OCI-M1 (cell line): ENCODE measurements around the gene ASMTL.
"Not testable (repeated sequence)": the region's sequence is repeated elsewhere in the genome, so short reads cannot be mapped to it uniquely, and the experiment has no call there.

ENCODE experiments used
- DNase-seq: peaks from one replicate; lab custom pipeline; 2025; lab: John Stamatoyannopoulos, UW

The ASMTL gene

DNA sequence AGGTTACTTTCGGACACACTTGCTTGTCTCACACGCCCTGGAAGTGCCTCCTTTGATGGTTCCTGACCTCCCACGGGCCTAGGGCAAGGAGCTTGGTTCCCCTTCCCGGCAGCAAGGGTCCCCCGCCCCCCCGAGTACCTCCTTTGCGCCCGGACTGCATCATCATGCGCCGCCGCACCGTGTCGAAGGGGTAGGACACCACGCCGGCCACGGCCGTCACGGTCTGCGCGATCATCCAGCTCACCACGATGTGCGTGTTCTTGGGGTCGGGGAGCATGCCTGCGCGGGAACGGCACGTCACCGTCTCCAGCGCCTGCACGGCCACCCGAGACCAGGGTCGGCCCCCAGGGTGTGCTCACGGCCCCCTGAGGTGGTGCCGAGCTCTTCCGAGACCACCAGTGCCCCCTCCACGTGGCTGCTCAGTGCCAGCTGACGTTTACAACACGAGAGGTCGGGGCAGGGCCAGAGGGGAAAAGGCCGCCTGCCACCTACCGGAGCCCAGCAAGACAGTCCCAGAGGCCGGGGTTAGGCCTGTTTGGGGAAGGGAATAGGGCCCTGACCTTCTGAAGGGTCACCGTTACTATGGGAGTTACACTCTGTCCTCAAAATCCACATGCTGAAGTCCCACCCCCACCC, 65.5 kb downstream of the ASMTL start:
- DNase-seq, result no peak

DNA sequence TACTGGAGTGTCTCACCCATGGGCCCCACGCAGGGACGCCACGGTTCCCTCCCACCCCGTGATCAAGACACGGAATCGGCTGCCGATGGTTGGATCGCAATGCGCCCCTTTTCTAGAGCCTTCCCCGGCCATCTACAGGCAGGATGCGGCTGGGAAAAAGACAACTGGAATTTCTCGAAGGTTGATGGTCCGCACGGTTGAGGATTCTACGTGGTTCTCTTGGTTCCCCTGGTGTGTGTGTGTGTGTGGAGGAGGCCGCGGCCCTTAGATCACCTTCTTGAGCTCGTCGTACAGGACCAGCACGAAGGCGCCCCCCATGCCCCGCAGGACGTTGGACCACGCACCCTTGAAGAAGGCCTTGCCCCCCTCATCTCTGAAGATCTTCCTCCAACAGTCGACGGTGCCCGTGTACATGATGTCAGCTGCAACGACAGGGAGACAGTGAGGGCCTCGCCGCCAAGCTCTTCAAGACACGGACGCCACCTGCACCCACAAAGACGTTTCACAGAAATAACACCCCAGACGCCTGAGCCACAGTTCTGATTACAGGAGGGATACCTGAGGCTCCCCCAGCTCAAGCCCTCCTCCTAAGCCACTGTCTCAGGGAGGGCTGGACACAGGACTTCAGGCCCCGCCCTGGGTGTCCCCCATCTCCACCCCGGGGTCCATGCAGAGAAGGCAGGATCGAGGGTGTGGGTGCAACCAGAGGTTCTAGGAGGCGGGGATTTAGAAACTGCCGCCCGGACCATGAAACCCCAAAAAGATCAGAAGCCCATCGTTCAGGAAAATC, 66.2 kb downstream of the ASMTL start:
- DNase-seq, result no peak

DNA sequence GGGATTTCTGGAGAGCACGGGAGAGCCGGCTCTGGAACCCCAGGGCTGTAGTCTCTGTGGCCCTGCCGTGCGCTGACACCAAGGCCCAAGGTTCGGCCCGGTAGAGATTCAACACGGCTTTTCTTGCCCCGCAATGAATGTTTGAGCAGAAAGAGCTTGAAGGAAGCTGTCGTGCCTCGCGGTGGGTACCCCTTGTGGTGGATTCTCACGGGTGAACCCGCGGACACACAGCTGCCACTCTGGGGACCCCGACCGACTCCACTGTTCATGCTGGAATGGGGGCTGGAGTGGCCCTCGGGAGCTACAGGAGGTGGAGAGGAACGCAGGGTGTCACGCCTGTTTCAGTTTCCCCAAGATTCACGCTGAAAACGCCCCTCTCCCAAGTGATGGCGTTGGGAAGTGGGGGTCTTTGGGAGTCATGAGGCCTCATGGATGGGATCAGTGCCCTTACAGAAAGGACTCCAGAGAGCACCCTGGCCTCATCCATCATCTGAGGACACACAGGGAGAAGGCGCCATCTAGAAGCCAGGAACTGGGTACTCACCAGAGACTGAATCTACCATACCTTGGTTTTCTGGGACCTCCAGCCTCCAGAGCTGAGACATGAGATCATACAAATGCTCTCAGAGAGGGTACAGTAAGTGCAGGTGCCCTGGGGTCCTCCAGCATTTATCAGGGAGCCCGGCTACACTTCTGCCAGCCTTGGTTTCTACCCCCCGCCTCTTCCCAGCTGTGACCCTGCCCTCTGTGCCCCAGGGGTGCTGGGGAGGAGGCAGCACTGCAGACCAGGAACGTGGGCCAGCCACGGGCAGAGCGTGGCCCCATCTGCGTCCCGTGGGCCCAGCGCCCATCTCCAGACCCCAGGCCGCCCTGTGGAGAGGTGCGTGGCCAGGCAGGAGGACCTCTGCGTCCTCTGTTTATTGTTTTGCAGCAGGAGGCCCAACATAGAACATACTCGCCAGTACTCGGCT, 67.2 kb downstream of the ASMTL start:
- no peak for DNase-seq

DNA sequence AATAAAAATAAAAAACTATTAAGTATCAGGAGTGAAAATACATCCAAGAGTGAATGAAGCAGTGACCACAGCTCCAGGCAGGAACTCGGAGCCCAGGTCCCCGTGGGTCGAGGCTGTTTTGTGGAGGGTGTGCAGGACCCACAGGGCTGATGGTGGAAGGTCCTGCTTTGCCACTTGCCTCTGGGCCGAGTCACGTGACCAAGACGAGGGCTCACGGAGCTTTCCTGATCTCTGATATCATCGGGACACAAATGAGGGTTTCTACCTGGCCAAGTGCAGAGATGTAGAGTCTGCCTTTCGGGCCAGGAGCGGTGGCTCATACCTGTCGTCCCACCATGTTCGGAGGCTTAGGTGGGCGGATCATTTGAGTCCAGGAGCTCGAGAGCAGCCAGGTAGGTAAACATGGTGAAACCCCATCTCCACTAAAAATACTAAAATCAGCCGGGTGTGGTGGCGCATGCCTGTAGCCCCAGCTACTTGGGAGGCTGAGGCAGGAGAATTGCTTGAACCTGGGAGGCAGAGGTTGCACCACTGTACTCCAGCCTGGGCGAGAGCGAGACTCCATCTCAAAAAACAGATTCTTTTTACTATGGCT, 68.0 kb downstream of the ASMTL start:
- no peak for DNase-seq

DNA sequence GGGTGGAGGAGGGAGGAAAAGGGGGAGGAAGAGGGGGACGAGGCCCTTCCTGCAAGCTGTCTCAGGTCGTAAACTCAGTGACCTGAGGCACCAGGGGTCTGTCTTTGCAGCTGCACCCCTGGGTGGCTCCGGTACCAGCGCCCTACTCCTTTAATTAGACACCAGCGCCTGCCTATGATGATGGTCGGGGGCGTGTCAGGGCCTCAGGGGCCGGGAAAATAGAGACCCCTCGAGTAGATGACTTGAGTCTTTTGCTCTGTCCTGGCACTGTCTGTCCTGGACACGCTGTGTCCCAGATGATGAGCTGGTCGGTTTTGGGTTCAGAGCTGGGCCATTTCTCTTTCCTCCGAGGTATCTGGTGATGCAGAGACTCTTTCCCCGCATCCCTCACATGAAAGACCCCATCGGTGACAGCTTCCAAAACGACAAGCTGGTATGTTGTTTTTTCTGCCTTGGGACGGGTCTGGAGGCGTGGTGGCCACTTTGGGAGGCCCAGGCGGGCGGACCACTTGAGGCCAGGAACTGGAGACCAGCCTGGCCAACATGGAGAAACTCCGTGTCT, 72.0 kb downstream of the ASMTL start:
- DNase-seq, result no peak

DNA sequence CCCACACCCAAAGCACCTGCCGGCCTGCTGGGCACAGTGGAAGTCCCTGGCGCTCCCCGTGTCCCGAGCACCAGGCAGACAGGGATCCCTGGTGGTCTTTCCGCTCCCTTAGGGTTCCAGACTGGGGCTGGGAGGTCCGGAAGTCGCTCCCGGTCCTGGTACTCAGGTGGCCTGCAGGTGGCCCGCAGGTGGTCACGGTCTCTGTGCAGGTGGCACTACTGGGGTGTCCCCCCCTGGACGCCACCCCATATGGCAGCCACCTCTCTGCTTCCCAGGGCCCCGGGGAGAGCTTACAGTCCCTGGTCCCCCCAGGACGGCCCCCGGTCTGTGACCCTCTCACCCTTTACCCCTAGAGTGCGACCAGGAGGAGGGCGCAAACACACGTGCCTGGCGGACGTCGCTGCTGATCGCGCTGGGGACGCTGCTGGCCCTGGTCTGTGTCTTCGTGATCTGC, 74.4 kb downstream of the ASMTL start:
- DNase-seq, result no peak

DNA sequence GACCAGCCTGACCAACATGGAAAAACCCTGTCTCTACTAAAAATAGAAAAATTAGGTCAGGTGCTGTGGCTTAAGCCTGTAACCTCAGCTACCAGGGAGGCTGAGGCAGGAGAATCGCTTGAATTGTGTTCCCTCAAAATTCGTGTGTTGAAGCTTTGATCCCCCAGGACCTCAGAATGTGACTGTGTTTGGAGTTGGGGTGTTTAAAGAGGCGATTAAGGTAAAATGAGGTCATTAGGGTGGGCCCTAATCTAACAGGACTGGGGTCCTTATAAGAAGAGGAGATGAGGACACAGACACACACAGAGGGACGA, 84.4 kb downstream of the ASMTL start:
- DNase-seq, result no peak

DNA sequence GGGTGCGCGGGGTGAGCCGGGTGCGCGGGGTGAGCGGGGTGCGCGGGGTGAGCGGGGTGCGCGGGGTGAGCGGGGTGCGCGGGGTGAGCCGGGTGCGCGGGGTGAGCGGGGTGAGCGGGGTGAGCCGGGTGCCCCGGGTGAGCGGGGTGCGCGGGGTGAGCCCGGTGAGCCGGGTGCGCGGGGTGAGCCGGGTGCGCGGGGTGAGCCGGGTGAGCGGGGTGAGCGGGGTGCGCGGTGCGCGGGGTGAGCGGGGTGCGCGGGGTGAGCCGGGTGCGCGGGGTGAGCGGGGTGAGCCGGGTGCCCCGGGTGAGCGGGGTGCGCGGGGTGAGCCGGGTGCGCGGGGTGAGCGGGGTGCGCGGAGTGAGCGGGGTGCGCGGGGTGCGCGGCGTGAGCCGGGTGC, 86.3 kb downstream of the ASMTL start:
- not testable (repeated sequence) for DNase-seq

DNA sequence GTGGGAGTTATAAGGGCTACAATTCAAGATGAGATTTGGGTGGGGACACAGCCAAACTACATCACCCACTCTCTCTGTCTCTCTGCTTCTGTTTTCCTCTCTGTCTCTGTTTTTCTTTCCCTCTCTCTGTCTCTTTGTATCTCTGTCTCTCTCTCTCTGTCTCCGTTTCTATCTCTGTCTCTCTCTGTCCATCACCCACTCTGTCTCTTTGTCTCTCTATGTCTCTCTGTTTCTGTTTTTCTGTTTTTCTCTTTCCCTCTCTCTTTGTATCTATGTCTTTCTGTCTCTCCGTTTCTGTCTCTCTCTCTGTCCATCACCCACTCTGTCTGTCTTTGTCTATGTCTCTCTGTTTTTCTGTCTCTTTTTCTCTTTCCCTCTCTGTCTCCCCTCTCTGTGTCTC, 90.8 kb downstream of the ASMTL start:
- no peak for DNase-seq

DNA sequence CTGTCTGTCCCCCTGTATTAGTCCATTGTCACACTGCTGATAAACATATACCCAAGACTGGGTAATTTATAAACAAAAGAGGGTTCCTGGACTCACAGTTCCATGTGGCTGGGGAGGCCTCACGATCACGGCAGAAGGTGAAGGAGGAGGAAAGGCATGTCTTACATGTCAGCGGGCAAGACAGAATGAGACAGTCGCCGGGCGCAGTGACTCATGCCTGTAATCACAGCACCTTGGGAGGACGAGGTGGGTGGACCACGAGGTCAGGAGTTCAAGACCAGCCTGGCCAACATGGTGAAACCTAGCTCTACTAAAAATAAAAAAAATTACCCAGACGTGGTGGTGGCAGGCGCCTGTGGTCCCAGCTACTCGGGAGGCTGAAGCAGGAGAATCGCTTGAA, 91.4 kb downstream of the ASMTL start:
- no peak for DNase-seq

DNA sequence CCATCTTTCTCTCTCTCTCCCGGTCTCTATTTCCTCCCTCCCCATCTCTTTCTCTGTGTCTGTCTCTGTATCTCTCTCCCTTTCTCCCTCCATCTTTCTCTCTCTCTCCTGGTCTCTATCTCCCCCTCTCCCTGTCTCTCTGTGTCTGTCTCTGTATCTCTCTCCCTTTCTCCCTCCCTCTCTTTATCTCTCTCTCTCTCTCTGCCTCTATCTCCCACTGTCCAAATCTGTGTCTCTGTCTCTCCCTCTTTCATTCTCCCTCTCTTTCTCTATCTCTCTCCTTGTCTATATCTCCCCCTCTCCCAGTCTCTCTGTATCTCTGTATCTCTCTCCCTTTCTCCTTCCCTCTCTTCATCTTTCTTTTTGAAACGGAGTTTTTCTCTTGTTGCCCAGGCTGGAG, 92.5 kb downstream of the ASMTL start:
- DNase-seq, result no peak

DNA sequence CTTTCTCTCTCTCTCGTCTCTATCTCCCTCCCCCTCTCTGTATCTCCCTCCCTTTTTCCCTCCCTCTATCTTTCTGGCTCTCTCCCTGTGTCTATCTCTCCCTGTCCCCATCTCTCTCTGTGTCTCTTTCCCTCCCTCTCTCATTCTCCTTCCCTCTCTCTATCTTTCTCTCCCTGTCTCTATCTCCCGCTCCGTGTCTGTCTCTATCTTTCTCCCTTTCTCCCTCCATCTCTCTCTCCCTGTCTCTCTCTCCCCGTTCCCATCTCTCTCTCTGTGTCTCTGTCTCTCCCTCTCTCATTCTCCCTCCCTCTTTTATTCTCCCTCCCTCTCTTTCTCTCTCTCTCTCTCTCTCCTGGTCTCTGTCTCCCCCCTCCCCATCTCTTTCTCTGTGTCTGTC, 93.2 kb downstream of the ASMTL start:
- no peak for DNase-seq

DNA sequence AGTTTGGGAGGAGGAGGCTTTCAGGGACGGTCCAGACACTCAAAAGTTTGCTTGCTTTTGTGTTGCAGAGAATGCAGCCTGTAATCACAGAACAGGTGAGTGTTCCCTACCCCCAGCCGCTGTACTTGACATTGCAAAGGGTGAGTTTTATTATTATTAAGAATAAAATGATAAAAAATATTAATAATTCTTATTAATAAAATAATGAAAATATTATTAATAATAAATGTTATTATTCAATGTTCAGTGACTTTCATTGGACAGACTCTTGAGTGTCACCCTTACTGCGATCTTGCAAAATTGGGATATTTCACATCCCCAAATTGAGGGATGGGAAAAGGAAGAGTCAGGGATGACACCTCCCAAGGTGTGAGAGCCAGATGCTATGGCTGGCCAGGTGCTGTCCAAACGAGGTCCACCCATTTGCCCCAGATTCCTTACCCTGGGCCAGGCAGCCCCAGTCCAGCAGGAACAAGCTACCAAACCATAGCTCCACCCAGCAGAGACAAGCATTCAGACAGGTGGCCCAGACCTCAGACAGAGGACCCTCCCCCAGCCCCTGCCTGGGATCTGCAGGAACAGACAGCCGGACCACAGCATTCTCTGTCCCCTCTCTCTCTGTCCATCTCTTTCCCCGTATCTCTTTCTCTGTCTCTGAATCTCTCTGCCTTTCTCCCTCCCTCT, 93.8 kb downstream of the ASMTL start:
- DNase-seq, result no peak

DNA sequence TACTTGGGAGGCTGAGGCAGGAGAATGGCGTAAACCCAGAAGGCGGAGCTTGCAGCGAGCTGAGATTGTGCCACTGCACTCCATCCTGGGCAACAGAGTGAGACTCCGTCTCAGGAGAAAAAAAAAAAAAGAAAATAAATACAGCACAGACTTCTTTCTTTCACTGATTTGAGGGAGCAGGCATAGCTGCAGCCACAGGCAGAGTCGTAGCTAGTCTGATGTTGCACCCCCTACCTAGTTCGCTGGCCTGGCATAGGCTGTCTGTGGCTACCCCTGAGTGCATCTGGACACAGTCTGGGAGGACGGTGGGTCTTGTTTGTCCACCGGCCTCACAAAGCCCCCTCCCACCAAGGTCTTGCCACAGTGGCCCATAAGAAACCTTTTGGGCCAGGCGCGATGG, 94.7 kb downstream of the ASMTL start:
- DNase-seq, result no peak

DNA sequence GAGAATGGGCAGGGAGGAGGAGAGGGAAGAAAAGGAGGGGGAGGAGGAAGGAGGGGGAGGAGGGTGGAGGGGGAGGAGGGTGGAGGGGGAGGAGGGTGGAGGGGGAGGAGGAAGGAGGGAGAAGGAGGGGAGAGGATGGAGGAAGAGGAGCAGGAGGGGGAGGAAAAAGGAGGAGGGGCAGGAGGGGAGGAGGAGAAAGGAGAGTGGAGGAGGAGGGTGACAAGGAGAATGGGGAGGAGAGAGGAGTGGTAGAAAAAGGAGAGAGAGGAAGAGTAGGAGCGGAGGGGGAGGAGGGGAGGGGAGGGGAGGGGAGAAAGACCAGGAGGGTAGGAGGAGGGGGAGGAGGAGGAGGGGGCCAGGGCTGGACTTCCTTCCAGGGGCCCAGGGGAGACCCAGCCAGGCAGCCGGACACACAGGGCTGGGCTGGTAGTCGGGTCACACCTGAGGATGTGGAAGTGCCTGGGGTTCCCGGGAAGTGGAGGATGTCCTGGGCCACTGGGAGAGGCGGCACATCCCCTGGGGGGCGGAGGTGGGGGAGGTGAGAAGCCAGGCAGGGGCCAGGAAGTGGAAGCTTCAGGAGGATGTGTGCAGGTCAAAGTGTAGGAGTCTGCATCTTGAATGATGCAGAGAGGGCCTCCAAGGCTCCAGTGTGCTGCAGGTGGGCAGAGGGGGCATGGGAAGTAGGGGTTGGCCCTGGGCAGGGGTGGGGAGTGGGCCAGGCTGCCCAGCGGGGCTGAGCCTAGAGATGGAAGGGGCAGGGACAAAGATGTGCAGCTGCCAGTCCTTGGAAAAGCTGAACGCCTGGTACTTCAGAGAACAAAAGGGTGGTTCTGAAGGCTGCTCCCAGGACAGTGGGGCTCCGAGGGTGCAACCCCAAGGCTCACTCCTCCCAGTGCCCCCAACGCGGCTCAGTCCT, 97.3 kb downstream of the ASMTL start:
- peak; percentile 40 for DNase-seq

DNA sequence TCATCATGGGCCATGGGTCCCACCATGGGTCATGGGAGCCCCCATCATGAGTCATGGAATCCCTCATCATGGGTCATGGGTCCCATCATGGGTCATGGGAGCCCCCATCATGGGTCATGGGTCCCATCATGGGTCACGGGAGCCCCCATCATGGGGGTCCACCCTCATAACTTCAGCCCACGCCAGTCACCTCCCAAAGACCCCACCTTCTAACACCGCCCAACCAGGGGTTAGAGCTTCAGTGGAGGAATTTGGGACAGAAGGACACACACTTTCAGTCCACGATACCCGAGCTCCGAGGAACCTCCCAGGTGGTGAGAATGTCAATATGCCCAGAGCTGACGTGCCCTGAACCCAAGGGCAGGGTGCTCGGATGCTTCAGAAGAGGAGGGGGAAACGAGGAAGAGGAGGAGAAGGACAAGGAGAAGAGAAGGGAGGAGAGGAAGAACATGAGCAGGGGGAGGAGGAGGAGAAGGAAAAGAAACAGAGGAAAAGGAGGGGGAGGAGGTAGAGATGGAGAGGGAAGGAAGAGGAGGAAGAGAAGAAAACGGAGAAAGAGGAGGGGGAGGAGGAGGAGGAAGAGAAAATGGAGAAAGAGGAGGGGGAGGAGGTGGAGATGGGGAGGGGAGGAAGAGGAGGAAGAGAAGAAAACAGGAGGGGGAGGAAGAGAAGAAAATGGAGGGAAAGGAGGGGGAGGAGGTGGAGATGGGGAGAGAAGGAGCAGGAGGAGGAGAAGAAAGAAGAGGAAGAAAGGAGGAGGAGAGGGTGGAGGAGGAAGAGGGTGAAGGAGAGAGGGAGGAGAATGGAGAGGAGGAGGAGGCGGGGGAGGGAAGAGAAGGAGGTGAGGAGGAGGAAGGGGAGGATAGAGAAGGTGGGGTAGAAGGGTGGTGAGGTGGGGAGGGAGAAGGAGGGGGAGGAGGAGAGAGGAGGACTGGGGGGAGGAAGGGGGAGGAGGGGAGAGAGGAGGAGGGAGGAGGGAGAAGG, 98.4 kb downstream of the ASMTL start:
- no peak for DNase-seq
